ENCODE results near the gene LSM8.
"Not testable (repeated sequence)": the region's sequence is repeated elsewhere in the genome, so short reads cannot be mapped to it uniquely, and the experiment has no call there.

LSM8 gene

GRCh38 chr7:118183786-118184564, at the start of gene LSM8:
TSS of gene LSM8 (plus strand) at chr7:118184164. CDS start at chr7:118184224, 60 bp downstream.
- peak; percentile 97 for DNase-seq

GRCh38 chr7:118134420-118134819, 49.5 kb upstream of the LSM8 start:
- DNase-seq: not testable (repeated sequence)

- DNase-seq: no peak
These were observed 43.5 kb upstream of the LSM8 start for GRCh38 chr7:118140468-118140867.

- DNase-seq: no peak
These were observed 42.0 kb upstream of the LSM8 start for GRCh38 chr7:118142012-118142411.

GRCh38 chr7:118148930-118149329, 35.0 kb upstream of the LSM8 start:
- no peak for DNase-seq

- DNase-seq: no peak
These were observed 34.6 kb upstream of the LSM8 start for GRCh38 chr7:118149394-118149793.

GRCh38 chr7:118151671-118152070, 32.3 kb upstream of the LSM8 start:
- no peak for DNase-seq

GRCh38 chr7:118152149-118152548, 31.8 kb upstream of the LSM8 start:
- DNase-seq: no peak

GRCh38 chr7:118152654-118153053, 31.3 kb upstream of the LSM8 start:
- no peak for DNase-seq

GRCh38 chr7:118153551-118154177, 30.3 kb upstream of the LSM8 start:
- DNase-seq: peak; percentile 27

GRCh38 chr7:118158766-118159165, 25.2 kb upstream of the LSM8 start:
- no peak for DNase-seq

GRCh38 chr7:118169146-118169545, 14.8 kb upstream of the LSM8 start:
- no peak for DNase-seq

GRCh38 chr7:118175740-118176139, 8.2 kb upstream of the LSM8 start:
- DNase-seq: no peak

- no peak for DNase-seq
These were observed 4.8 kb upstream of the LSM8 start for GRCh38 chr7:118179191-118179590.

GRCh38 chr7:118182593-118183427, 1.2 kb upstream of the LSM8 start:
- DNase-seq: no peak

GRCh38 chr7:118183428-118183785, 557 bp upstream of the LSM8 start:
- peak; percentile 35 for DNase-seq

GRCh38 chr7:118184565-118184940, 589 bp downstream of the LSM8 start:
- DNase-seq: no peak

GRCh38 chr7:118185163-118185860, 1.3 kb downstream of the LSM8 start:
- DNase-seq: no peak

- DNase-seq: no peak
These were observed 2.5 kb downstream of the LSM8 start for GRCh38 chr7:118186501-118186900.

GRCh38 chr7:118194571-118194970, 10.6 kb downstream of the LSM8 start:
- no peak for DNase-seq

GRCh38 chr7:118195837-118196474, 12.0 kb downstream of the LSM8 start:
- DNase-seq: peak; percentile 67

- no peak for DNase-seq
These were observed 18.1 kb downstream of the LSM8 start for GRCh38 chr7:118202061-118202460.
